ENCODE measurements around the gene ZNF532.

ZNF532 gene

GRCh38 chr18:58941426-58942099, 76.9 kb downstream of the ZNF532 start:
- DNase-seq (ENCODE audit: low spot score): no peak

GRCh38 chr18:58943896-58944295, 79.2 kb downstream of the ZNF532 start:
- DNase-seq (ENCODE audit: low spot score): no peak

- DNase-seq (ENCODE audit: low spot score): no peak
Measured at GRCh38 chr18:58947136-58947732, 82.6 kb downstream of the ZNF532 start.

GRCh38 chr18:58949031-58949430, 84.4 kb downstream of the ZNF532 start:
- no peak for DNase-seq (ENCODE audit: low spot score)

- no peak for DNase-seq (ENCODE audit: low spot score)
Measured at GRCh38 chr18:58951986-58952702, 87.5 kb downstream of the ZNF532 start.

GRCh38 chr18:58952858-58953257, 88.2 kb downstream of the ZNF532 start:
- peak; percentile 13 for DNase-seq (ENCODE audit: low spot score)

GRCh38 chr18:58953627-58954026, 89.0 kb downstream of the ZNF532 start:
- no peak for DNase-seq (ENCODE audit: low spot score)

- DNase-seq (ENCODE audit: low spot score): no peak
Measured at GRCh38 chr18:58955001-58955400, 90.3 kb downstream of the ZNF532 start.

GRCh38 chr18:58955738-58956137, 91.1 kb downstream of the ZNF532 start:
- DNase-seq (ENCODE audit: low spot score): peak; percentile 58

GRCh38 chr18:58958628-58959027, 94.0 kb downstream of the ZNF532 start:
- DNase-seq (ENCODE audit: low spot score): no peak

GRCh38 chr18:58960508-58960907, 95.8 kb downstream of the ZNF532 start:
- DNase-seq (ENCODE audit: low spot score): no peak

GRCh38 chr18:58960946-58961722, 96.5 kb downstream of the ZNF532 start:
- no peak for DNase-seq (ENCODE audit: low spot score)

GRCh38 chr18:58962336-58962735, 97.7 kb downstream of the ZNF532 start:
- DNase-seq (ENCODE audit: low spot score): no peak

GRCh38 chr18:58965291-58966004, 100.8 kb downstream of the ZNF532 start:
- DNase-seq (ENCODE audit: low spot score): no peak

GRCh38 chr18:58966005-58966677, 101.5 kb downstream of the ZNF532 start:
- DNase-seq (ENCODE audit: low spot score): no peak

- no peak for DNase-seq (ENCODE audit: low spot score)
Measured at GRCh38 chr18:58966704-58967103, 102.0 kb downstream of the ZNF532 start.

GRCh38 chr18:58967751-58968254, 103.1 kb downstream of the ZNF532 start:
- peak; percentile 23 for DNase-seq (ENCODE audit: low spot score)

GRCh38 chr18:58970943-58971790, 106.5 kb downstream of the ZNF532 start:
- no peak for DNase-seq (ENCODE audit: low spot score)

- DNase-seq (ENCODE audit: low spot score): no peak
Measured at GRCh38 chr18:58975296-58975695, 110.6 kb downstream of the ZNF532 start.

- no peak for DNase-seq (ENCODE audit: low spot score)
Measured at GRCh38 chr18:58975781-58976180, 111.1 kb downstream of the ZNF532 start.

Data from AG08395 (cell line).